ENCODE results near the gene LIME1. TPM values are rescaled to one million over a fixed set of nuclear protein-coding genes. Genes with fewer than 3 reads are reported as not detected.

Gene LIME1
- total RNA-seq, 1 experiment from 2014 or later: 13.5 TPM

DNA sequence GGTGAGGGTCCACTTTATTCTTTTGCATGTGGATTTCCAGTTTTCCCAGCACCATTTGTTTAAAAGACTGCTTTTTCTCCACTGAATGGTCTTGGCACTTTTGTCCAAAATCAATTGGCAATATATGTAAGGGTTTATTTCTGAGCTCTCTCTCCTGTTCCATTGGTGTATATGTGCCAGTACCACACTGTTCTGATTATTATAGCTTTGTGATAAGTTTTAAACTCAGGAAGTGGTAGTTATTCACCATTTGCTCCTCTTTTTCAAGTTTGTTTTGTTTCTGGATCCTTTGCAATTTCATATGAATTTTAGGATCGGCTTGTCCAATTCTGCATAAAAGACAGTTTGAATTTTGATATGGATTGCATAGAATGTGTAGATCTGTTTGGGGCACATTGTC is 24.3 kb upstream of the LIME1 start:
- Mint-ChIP-seq H3K36me3 (ENCODE audit: insufficient read depth in 1 of 3, low read depth in 3 of 3) (peaks cover 46 to 60% (median 55%) of the 10 kb centered on the region in 3 experiments), H3K9me3 (peaks cover 0 to 3% of the 10 kb centered on the region in 2 experiments; a peak in 1 of 5 replicates), H3K27ac (no peak overlapping the region), H3K4me3 (no peak overlapping the region), H3K27me3 (ENCODE audit: low read depth) (no peaks in the 10 kb centered on the region), H3K4me1 (peaks cover 4 to 8% of the 10 kb centered on the region in 2 experiments)
- Histone ChIP-seq H3K4me2 (ENCODE audit: insufficient read depth, insufficient read length, low read length) (no peak overlapping the region), H2BK5ac (ENCODE audit: insufficient read length, low read length) (no peak overlapping the region), H4K20me1 (ENCODE audit: control insufficient read depth, insufficient read depth, insufficient read length) (no peaks in the 10 kb centered on the region), H3K27ac (ENCODE audit: insufficient read length, low read depth, low read length) (no peak overlapping the region), H4K91ac (ENCODE audit: insufficient read length, low read depth, low read length) (no peak overlapping the region), H4K5ac (ENCODE audit: insufficient read length, low read depth, low read length) (no peak overlapping the region), H3K9ac (ENCODE audit: extremely low read depth, insufficient read length, low read length) (no peak overlapping the region), H3K9me3 (ENCODE audit: control insufficient read depth, low read depth, low read length) (no peaks in the 10 kb centered on the region), H3K27me3 (ENCODE audit: insufficient read depth, low read length) (no peaks in the 10 kb centered on the region), H2AK5ac (ENCODE audit: insufficient read length, low read length) (no peak overlapping the region), H2BK12ac (ENCODE audit: insufficient read length, low read depth, low read length) (no peak overlapping the region), H3K23ac (ENCODE audit: insufficient read length, low read depth, low read length) (no peak overlapping the region), H3K4ac (ENCODE audit: low read depth, low read length) (no peak overlapping the region), H2AFZ (ENCODE audit: low read length) (no peak overlapping the region), H3T11ph (ENCODE audit: low read length) (no peak overlapping the region), H3K56ac (ENCODE audit: insufficient read length, low read depth, low read length) (no peak overlapping the region), H2BK20ac (ENCODE audit: low read depth, low read length, poor library complexity, severe bottlenecking) (no peak overlapping the region), H2BK15ac (ENCODE audit: low read depth, low read length) (no peak overlapping the region), H3K79me1 (ENCODE audit: insufficient read depth, low read depth, low read length, poor library complexity, severe bottlenecking) (peaks cover 3% of the 10 kb centered on the region), H2BK120ac (ENCODE audit: low read depth, low read length, poor library complexity, severe bottlenecking) (no peak overlapping the region), H3K79me2 (ENCODE audit: insufficient read depth, low read length) (peaks cover 9% of the 10 kb centered on the region; the same call in 1 of the 2 replicates), H3K18ac (ENCODE audit: insufficient read length, low read depth, low read length) (no peak overlapping the region), H3K23me2 (ENCODE audit: insufficient read length, low read depth, low read length, poor library complexity, severe bottlenecking) (peaks cover 7% of the 10 kb centered on the region), H3K4me1 (ENCODE audit: insufficient read depth, low read length) (no peaks in the 10 kb centered on the region), H4K8ac (replicated peaks; ENCODE audit: insufficient read length, low read depth, low read length) (no peak overlapping the region), H3K14ac (ENCODE audit: insufficient read depth, low read length) (no peak overlapping the region)
- DNase-seq: no peak
- TF ChIP-seq, protein P1, sequence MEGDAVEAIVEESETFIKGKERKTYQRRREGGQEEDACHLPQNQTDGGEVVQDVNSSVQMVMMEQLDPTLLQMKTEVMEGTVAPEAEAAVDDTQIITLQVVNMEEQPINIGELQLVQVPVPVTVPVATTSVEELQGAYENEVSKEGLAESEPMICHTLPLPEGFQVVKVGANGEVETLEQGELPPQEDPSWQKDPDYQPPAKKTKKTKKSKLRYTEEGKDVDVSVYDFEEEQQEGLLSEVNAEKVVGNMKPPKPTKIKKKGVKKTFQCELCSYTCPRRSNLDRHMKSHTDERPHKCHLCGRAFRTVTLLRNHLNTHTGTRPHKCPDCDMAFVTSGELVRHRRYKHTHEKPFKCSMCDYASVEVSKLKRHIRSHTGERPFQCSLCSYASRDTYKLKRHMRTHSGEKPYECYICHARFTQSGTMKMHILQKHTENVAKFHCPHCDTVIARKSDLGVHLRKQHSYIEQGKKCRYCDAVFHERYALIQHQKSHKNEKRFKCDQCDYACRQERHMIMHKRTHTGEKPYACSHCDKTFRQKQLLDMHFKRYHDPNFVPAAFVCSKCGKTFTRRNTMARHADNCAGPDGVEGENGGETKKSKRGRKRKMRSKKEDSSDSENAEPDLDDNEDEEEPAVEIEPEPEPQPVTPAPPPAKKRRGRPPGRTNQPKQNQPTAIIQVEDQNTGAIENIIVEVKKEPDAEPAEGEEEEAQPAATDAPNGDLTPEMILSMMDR (conservative IDR thresholded peaks at IDR 0.05): no peak
- WGBS (ENCODE audit: extremely low coverage, insufficient read length, low lambda C conversion rate): no CpG with 5 or more reads among the region's 1 CpG
